Vagina (tissue), 2 donors: ENCODE results near the gene FBXO8.

Experiments used
- CTCF ChIP-seq, 3 experiments: fragments of 450-650 bp in 2 of 3; fragments of 200-600 bp in 1 of 3; sonication (generic) in 1 of 3; IDR thresholded peaks; one replicate each; pipeline ENCODE4 v1.5.1; 2017 to 2019; ENCODE audit warnings: antibody characterized with exemption in 3 of 3, mild to moderate bottlenecking in 2 of 3, moderate library complexity in 2 of 3
- POLR2A ChIP-seq, 2 donors: fragments of 450-650 bp; IDR thresholded peaks; one replicate each; pipeline ENCODE4 v1.6.1; 2017; ENCODE audit warnings: antibody characterized with exemption in 2 of 2, mild to moderate bottlenecking in 2 of 2, moderate library complexity in 2 of 2

- TF ChIP-seq CTCF (IDR thresholded peaks at IDR 0.05): no peak
- TF ChIP-seq POLR2A (IDR thresholded peaks at IDR 0.05): no peak
Measured at GRCh38 chr4:174283507-174284471, at the start of gene FBXO8, which contains the start of gene CEP44.
